Measurements from ENCODE around the gene FFAR2. TPM values are rescaled to one million over a fixed set of nuclear protein-coding genes. Genes with fewer than 3 reads are reported as not detected.

The FFAR2 gene
- total RNA-seq, 1 experiment from 2014 or later = not detected

DNA sequence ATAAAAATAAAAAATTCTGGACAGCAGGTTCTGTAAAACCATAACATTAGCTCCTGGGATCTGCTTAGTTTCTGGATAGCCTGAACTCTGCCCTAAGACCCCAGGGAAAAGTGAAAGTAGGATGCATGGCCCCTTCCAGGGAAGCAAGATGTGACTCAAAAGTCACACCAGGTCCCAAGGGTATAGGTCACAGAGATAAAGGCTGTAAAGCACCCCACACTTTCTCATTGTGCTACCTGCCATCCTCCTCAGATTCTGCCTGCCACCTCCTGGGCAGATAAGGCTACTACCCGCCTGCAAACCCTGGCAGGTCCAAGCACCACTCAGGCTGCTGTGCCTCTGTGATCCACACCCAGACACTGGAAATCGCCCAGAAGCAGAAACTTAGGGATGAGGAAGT lies 20.6 kb downstream of the FFAR2 start:
- H3K9me3 Mint-ChIP-seq = no peaks in the 10 kb centered on the region
- no peak overlapping the region for H2AK5ac ChIP-seq (ENCODE audit: insufficient read length, low read length)
- TF ChIP-seq, protein P1, sequence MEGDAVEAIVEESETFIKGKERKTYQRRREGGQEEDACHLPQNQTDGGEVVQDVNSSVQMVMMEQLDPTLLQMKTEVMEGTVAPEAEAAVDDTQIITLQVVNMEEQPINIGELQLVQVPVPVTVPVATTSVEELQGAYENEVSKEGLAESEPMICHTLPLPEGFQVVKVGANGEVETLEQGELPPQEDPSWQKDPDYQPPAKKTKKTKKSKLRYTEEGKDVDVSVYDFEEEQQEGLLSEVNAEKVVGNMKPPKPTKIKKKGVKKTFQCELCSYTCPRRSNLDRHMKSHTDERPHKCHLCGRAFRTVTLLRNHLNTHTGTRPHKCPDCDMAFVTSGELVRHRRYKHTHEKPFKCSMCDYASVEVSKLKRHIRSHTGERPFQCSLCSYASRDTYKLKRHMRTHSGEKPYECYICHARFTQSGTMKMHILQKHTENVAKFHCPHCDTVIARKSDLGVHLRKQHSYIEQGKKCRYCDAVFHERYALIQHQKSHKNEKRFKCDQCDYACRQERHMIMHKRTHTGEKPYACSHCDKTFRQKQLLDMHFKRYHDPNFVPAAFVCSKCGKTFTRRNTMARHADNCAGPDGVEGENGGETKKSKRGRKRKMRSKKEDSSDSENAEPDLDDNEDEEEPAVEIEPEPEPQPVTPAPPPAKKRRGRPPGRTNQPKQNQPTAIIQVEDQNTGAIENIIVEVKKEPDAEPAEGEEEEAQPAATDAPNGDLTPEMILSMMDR (conservative IDR thresholded peaks at IDR 0.05) = peak; percentile 72
- no peak overlapping the region for H3K4me2 ChIP-seq (ENCODE audit: insufficient read depth, insufficient read length, low read length)
- no peak overlapping the region for H2AFZ ChIP-seq (ENCODE audit: low read length)
- H3K4ac ChIP-seq (ENCODE audit: low read depth, low read length) = no peak overlapping the region
- no peak overlapping the region for H3T11ph ChIP-seq (ENCODE audit: low read length)
- H2BK5ac ChIP-seq (ENCODE audit: insufficient read length, low read length) = no peak overlapping the region
- no peaks in the 10 kb centered on the region for H3K9me3 ChIP-seq (ENCODE audit: control insufficient read depth, low read depth, low read length)
- H3K18ac ChIP-seq (ENCODE audit: insufficient read length, low read depth, low read length) = no peak overlapping the region
- H4K5ac ChIP-seq (ENCODE audit: insufficient read length, low read depth, low read length) = no peak overlapping the region
- no peaks in the 10 kb centered on the region for H3K79me2 ChIP-seq (ENCODE audit: insufficient read depth, low read length)
- H4K20me1 ChIP-seq (ENCODE audit: control insufficient read depth, insufficient read depth, insufficient read length) = no peaks in the 10 kb centered on the region
- peak; percentile 70 for DNase-seq
- H2BK15ac ChIP-seq (ENCODE audit: low read depth, low read length) = no peak overlapping the region
- H3K27me3 ChIP-seq (ENCODE audit: insufficient read depth, low read length) = no peaks in the 10 kb centered on the region
- H3K36me3 Mint-ChIP-seq (ENCODE audit: insufficient read depth in 1 of 3, low read depth in 3 of 3) = no peaks in the 10 kb centered on the region
- no peaks in the 10 kb centered on the region for H3K23me2 ChIP-seq (ENCODE audit: insufficient read length, low read depth, low read length, poor library complexity, severe bottlenecking)
- no peak overlapping the region for H4K91ac ChIP-seq (ENCODE audit: insufficient read length, low read depth, low read length)
- no peak overlapping the region for H3K56ac ChIP-seq (ENCODE audit: insufficient read length, low read depth, low read length)
- no peak overlapping the region for H3K27ac Mint-ChIP-seq
- H2BK120ac ChIP-seq (ENCODE audit: low read depth, low read length, poor library complexity, severe bottlenecking) = no peak overlapping the region
- no peak overlapping the region for H2BK20ac ChIP-seq (ENCODE audit: low read depth, low read length, poor library complexity, severe bottlenecking)
- H3K9ac ChIP-seq (ENCODE audit: extremely low read depth, insufficient read length, low read length) = no peak overlapping the region
- no peak overlapping the region for H3K4me3 Mint-ChIP-seq
- no CpG with 5 or more reads among the region's 2 CpGs for WGBS (ENCODE audit: extremely low coverage, insufficient read length, low lambda C conversion rate)
- no peaks in the 10 kb centered on the region for H3K79me1 ChIP-seq (ENCODE audit: insufficient read depth, low read depth, low read length, poor library complexity, severe bottlenecking)
- no peak overlapping the region for H2BK12ac ChIP-seq (ENCODE audit: insufficient read length, low read depth, low read length)
- H3K4me1 ChIP-seq (ENCODE audit: insufficient read depth, low read length) = no peaks in the 10 kb centered on the region
- no peak overlapping the region for H4K8ac ChIP-seq (replicated peaks; ENCODE audit: insufficient read length, low read depth, low read length)
- peaks cover 7% of the 10 kb centered on the region for H3K27me3 Mint-ChIP-seq (ENCODE audit: low read depth)
- no peak overlapping the region for H3K23ac ChIP-seq (ENCODE audit: insufficient read length, low read depth, low read length)
- peaks cover 20% of the 10 kb centered on the region in 2 experiments for H3K4me1 Mint-ChIP-seq
- H3K14ac ChIP-seq (ENCODE audit: insufficient read depth, low read length) = no peak overlapping the region
- H3K27ac ChIP-seq (ENCODE audit: insufficient read length, low read depth, low read length) = no peak overlapping the region

Measured in H9 (cell line).